GM12875 (cell line): Measurements from ENCODE around the gene HACL1.

Experiments
- H3K4me3 ChIP-seq: one replicate; pipeline ENCODE4 v1.5.1; 2011; ENCODE audit warnings: low read depth, low read length, control low read depth
- TF ChIP-seq, protein P1 (sequence below): IDR thresholded peaks from 2 replicates; pipeline ENCODE4 v1.5.1; 2011; ENCODE audit warnings: low read depth, mild to moderate bottlenecking, control low read depth, inconsistent platforms, low read length, moderate library complexity, borderline replicate concordance; ENCODE audit not compliant: insufficient read depth

The HACL1 gene

GRCh38 chr3:15576475-15576874, 24.9 kb downstream of the HACL1 start:
- TF ChIP-seq, protein P1, sequence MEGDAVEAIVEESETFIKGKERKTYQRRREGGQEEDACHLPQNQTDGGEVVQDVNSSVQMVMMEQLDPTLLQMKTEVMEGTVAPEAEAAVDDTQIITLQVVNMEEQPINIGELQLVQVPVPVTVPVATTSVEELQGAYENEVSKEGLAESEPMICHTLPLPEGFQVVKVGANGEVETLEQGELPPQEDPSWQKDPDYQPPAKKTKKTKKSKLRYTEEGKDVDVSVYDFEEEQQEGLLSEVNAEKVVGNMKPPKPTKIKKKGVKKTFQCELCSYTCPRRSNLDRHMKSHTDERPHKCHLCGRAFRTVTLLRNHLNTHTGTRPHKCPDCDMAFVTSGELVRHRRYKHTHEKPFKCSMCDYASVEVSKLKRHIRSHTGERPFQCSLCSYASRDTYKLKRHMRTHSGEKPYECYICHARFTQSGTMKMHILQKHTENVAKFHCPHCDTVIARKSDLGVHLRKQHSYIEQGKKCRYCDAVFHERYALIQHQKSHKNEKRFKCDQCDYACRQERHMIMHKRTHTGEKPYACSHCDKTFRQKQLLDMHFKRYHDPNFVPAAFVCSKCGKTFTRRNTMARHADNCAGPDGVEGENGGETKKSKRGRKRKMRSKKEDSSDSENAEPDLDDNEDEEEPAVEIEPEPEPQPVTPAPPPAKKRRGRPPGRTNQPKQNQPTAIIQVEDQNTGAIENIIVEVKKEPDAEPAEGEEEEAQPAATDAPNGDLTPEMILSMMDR: no peak
- H3K4me3 ChIP-seq: no peak overlapping the region

DNA sequence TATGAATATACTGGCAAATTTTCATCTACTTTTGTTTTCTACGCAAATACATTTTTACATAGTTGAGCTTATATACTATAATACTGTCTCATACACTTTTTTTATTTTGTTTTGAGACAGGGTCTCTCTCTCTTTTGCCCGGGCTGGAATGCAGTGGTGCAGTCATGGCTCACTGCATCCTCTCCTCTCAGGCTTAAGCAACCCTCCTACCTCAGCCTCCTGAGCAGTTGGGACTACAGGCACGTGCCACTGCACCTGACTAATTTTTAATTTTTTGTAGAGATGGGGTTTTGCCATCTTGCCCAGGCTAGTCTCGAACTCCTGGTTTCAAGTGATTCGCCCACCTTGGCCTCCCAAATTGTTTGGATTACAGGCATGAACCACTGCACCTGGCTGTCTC, 25.9 kb downstream of the HACL1 start:
- TF ChIP-seq, protein P1: no peak
- no peak overlapping the region for H3K4me3 ChIP-seq

GRCh38 chr3:15572138-15572537, 29.2 kb downstream of the HACL1 start:
- TF ChIP-seq, protein P1: no peak

GRCh38 chr3:15563190-15563589, 38.2 kb downstream of the HACL1 start:
- TF ChIP-seq, protein P1: no peak
- no peak overlapping the region for H3K4me3 ChIP-seq

More at GRCh38 chr3:15572138-15572537, 29.2 kb downstream of the HACL1 start:
- H3K4me3 ChIP-seq: no peak overlapping the region

GRCh38 chr3:15562560-15562959, 38.8 kb downstream of the HACL1 start:
- TF ChIP-seq, protein P1: no peak

DNA sequence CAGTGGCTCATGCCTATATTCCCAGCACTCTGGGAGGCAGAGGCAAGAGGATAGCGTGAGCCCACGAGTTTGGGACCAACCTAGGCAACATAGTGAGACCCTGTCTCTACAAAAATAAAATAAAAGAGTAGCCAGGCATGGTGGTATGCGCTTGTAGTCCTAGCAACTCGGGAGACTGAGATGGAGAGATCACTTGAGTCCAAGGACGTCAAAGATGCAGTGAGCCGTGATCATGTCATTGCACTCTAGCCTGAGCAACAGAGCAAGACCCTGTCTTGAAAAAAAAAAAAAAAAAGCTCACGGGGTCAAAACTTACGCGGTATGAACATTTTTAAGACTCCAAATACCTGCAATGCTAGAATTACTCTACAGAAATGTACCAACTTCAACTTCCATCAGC, 42.8 kb downstream of the HACL1 start:
- TF ChIP-seq, protein P1: no peak
- no peak overlapping the region for H3K4me3 ChIP-seq

More at GRCh38 chr3:15562560-15562959, 38.8 kb downstream of the HACL1 start:
- no peak overlapping the region for H3K4me3 ChIP-seq

DNA sequence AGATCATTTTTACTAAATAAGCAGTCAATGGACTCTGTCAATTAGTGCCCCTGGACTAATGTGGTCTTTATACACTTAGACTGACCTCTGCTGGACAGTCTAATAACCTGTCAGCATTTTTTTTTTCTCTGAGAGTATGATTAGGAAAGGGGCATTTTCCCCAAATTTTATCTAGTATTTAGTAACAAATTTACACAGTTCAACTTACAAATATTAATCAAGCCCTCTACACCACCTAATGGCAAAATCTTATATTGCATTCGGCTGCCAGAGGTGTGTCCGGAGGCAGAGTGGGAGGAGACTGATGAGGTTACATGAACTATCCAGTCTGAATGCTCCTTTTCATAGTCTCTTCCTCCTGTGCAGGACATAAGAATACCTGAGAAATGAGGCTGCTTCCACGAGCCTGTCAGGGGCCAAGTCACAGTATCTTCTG, 43.8 kb downstream of the HACL1 start:
- H3K4me3 ChIP-seq: no peak overlapping the region
- TF ChIP-seq, protein P1: peak; percentile 23; the same call in 1 of the 2 replicates
